ENCODE data around the gene ABHD11. TPM values are rescaled to one million over a fixed set of nuclear protein-coding genes. Genes with fewer than 3 reads are reported as not detected.

Gene ABHD11
- total and polyA plus RNA-seq, 2 experiments from 2014 or later = 18.7 to 24.6 TPM

DNA sequence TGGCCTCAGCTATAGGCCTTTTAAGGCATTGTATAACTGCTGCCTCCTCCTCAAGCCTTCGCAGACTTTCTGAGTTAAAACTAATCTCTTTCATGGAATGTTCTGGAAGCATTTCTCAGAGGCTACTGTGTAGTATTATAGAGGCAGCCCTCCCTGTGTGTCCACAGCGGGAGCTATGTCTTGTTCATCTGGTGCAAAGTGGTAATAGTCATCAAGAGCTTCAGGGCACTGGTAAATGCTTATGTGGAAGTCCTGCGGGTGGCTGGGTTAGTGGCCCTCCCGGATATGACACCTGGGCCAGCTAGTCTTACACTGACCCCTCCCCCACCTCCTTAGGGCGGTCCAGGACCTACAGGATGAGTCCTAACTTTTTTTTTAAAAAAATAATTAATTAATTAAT, 2.2 kb upstream of the ABHD11 start:
- H3K36me3 Mint-ChIP-seq (ENCODE audit: low read depth) = peaks cover 8% of the 10 kb centered on the region
- Histone ChIP-seq H3K4me1 (ENCODE audit: insufficient read depth) (peaks cover 31% of the 10 kb centered on the region), H3K4me2 (peak overlapping the region; percentile 67), H3K27me3 (ENCODE audit: insufficient read depth) (peaks cover 35% of the 10 kb centered on the region), H3K27ac (ENCODE audit: low read depth) (no peak overlapping the region; the same call in 1 of the 2 replicates), H3K36me3 (ENCODE audit: insufficient read depth) (0 out of 2 replicates have a peak, but pooled peaks cover 3% of the 10 kb centered on the region), H3K79me2 (replicated peaks; ENCODE audit: insufficient read depth) (no peaks in the 10 kb centered on the region; the same call in 1 of the 2 replicates), H3K9me2 (ENCODE audit: insufficient read depth) (no peaks in the 10 kb centered on the region), H4K20me1 (replicated peaks; ENCODE audit: insufficient read depth) (peaks cover 13% of the 10 kb centered on the region), H3F3A (replicated peaks; ENCODE audit: low read depth) (peaks cover 8% of the 10 kb centered on the region), H2AFZ (no peak overlapping the region), H3K4me3 (no peak overlapping the region)
- H3K4me3 Mint-ChIP-seq = peak overlapping the region; percentile 42; the same call in 2 of the 3 replicates
- TF ChIP-seq EZH2 (IDR thresholded peaks at IDR 0.05; ENCODE audit: low read depth, unreplicated experiment) = no peak
- TF ChIP-seq ZNF331 (CRISPR knock-in tag; IDR thresholded peaks at IDR 0.05; ENCODE audit: low read depth) = no peak
- TF ChIP-seq NANOG (IDR thresholded peaks at IDR 0.05; ENCODE audit: borderline replicate concordance) = no peak
- no peak for TF ChIP-seq ZNF114 (CRISPR knock-in tag; IDR thresholded peaks at IDR 0.05)
- TF ChIP-seq, protein P1, sequence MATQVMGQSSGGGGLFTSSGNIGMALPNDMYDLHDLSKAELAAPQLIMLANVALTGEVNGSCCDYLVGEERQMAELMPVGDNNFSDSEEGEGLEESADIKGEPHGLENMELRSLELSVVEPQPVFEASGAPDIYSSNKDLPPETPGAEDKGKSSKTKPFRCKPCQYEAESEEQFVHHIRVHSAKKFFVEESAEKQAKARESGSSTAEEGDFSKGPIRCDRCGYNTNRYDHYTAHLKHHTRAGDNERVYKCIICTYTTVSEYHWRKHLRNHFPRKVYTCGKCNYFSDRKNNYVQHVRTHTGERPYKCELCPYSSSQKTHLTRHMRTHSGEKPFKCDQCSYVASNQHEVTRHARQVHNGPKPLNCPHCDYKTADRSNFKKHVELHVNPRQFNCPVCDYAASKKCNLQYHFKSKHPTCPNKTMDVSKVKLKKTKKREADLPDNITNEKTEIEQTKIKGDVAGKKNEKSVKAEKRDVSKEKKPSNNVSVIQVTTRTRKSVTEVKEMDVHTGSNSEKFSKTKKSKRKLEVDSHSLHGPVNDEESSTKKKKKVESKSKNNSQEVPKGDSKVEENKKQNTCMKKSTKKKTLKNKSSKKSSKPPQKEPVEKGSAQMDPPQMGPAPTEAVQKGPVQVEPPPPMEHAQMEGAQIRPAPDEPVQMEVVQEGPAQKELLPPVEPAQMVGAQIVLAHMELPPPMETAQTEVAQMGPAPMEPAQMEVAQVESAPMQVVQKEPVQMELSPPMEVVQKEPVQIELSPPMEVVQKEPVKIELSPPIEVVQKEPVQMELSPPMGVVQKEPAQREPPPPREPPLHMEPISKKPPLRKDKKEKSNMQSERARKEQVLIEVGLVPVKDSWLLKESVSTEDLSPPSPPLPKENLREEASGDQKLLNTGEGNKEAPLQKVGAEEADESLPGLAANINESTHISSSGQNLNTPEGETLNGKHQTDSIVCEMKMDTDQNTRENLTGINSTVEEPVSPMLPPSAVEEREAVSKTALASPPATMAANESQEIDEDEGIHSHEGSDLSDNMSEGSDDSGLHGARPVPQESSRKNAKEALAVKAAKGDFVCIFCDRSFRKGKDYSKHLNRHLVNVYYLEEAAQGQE (IDR thresholded peaks at IDR 0.05; ENCODE audit: unreplicated experiment) = no peak
- no peak for TF ChIP-seq STAT1 (IDR thresholded peaks at IDR 0.05; ENCODE audit: unreplicated experiment)
- no peak for TF ChIP-seq EZH2phosphoT487 (IDR thresholded peaks at IDR 0.05; ENCODE audit: unreplicated experiment)
- no peak for TF ChIP-seq POLR2AphosphoS5 (IDR thresholded peaks at IDR 0.05; ENCODE audit: low read depth)
- H3K9me3 Mint-ChIP-seq = no peaks in the 10 kb centered on the region
- peaks cover 38% of the 10 kb centered on the region for H3K4me1 Mint-ChIP-seq
- H3K27ac Mint-ChIP-seq = no peak overlapping the region
- no peak for ATAC-seq
- peaks cover 33% of the 10 kb centered on the region for H3K27me3 Mint-ChIP-seq (ENCODE audit: insufficient read depth, low read depth, poor library complexity)
- peak; percentile 72 for DNase-seq (ENCODE audit: low spot score)

DNA sequence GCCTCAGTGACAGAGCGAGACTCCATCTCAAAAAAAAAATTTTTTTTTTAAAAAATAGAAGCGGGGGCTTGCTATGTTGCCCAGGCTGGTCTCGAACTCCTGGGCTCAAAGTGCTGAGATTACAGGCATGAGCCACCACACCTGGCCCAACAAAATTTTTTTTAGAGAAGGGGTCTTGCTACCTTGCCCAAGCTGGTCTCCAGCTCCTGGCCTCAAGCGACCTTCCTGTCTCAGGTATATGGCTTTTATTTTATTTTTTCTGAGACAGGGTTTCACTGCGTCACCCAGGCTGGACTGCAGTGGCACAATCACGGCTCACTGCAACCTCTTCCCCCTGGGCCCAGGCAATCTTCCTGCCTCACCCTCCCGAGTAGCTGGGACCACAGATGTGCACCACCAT, 1.6 kb upstream of the ABHD11 start:
- Histone ChIP-seq H3K79me2 (replicated peaks; ENCODE audit: insufficient read depth) (no peaks in the 10 kb centered on the region; the same call in 1 of the 2 replicates), H3K4me1 (ENCODE audit: insufficient read depth) (peaks cover 31% of the 10 kb centered on the region), H3K4me2 (peak overlapping the region; percentile 67), H3K27ac (ENCODE audit: low read depth) (no peak overlapping the region; the same call in 1 of the 2 replicates), H3F3A (replicated peaks; ENCODE audit: low read depth) (peaks cover 8% of the 10 kb centered on the region), H4K20me1 (replicated peaks; ENCODE audit: insufficient read depth) (peaks cover 13% of the 10 kb centered on the region), H3K36me3 (ENCODE audit: insufficient read depth) (0 out of 2 replicates have a peak, but pooled peaks cover 3% of the 10 kb centered on the region), H2AFZ (no peak overlapping the region), H3K27me3 (ENCODE audit: insufficient read depth) (peaks cover 35% of the 10 kb centered on the region), H3K9me2 (ENCODE audit: insufficient read depth) (no peaks in the 10 kb centered on the region), H3K4me3 (no peak overlapping the region)
- peaks cover 33% of the 10 kb centered on the region for H3K27me3 Mint-ChIP-seq (ENCODE audit: insufficient read depth, low read depth, poor library complexity)
- H3K36me3 Mint-ChIP-seq (ENCODE audit: low read depth) = peaks cover 8% of the 10 kb centered on the region
- ATAC-seq (no peak), DNase-seq (ENCODE audit: low spot score) (no peak)
- no peak overlapping the region for H3K27ac Mint-ChIP-seq
- peaks cover 38% of the 10 kb centered on the region for H3K4me1 Mint-ChIP-seq
- no peak for TF ChIP-seq ETS1 (IDR thresholded peaks at IDR 0.05)
- TF ChIP-seq, protein P2, sequence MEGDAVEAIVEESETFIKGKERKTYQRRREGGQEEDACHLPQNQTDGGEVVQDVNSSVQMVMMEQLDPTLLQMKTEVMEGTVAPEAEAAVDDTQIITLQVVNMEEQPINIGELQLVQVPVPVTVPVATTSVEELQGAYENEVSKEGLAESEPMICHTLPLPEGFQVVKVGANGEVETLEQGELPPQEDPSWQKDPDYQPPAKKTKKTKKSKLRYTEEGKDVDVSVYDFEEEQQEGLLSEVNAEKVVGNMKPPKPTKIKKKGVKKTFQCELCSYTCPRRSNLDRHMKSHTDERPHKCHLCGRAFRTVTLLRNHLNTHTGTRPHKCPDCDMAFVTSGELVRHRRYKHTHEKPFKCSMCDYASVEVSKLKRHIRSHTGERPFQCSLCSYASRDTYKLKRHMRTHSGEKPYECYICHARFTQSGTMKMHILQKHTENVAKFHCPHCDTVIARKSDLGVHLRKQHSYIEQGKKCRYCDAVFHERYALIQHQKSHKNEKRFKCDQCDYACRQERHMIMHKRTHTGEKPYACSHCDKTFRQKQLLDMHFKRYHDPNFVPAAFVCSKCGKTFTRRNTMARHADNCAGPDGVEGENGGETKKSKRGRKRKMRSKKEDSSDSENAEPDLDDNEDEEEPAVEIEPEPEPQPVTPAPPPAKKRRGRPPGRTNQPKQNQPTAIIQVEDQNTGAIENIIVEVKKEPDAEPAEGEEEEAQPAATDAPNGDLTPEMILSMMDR (conservative IDR thresholded peaks at IDR 0.05; ENCODE audit: low read depth in 2 of 2) = no peak
- TF ChIP-seq ZNF331 (CRISPR knock-in tag; IDR thresholded peaks at IDR 0.05; ENCODE audit: low read depth) = no peak
- TF ChIP-seq NANOG (IDR thresholded peaks at IDR 0.05; ENCODE audit: borderline replicate concordance) = no peak
- H3K9me3 Mint-ChIP-seq = no peaks in the 10 kb centered on the region
- peak overlapping the region; percentile 42; the same call in 2 of the 3 replicates for H3K4me3 Mint-ChIP-seq

Measured in GM23338 (cell line).